Activated naive CD4-positive, alpha-beta T cell treated with anti-CD3 and anti-CD28 coated beads, Interleukin-2, amount 50 U/mL, for 24 hours (primary cell): ENCODE results near the gene FNDC7.
"Not testable (repeated sequence)": the region's sequence is repeated elsewhere in the genome, so short reads cannot be mapped to it uniquely, and the experiment has no call there.

Experiments used
- H3K27ac Mint-ChIP-seq: one replicate; pipeline ENCODE4 v1.8.0; 2021; ENCODE audit warnings: mild to moderate bottlenecking, mixed read lengths
- H3K27me3 Mint-ChIP-seq: one replicate; pipeline ENCODE4 v1.8.0; 2021; ENCODE audit warnings: mixed read lengths
- H3K36me3 Mint-ChIP-seq: one replicate; pipeline ENCODE4 v1.8.0; 2021; ENCODE audit warnings: mixed read lengths
- H3K4me1 Mint-ChIP-seq: one replicate; pipeline ENCODE4 v1.8.0; 2021; ENCODE audit warnings: mixed read lengths
- H3K4me3 Mint-ChIP-seq: one replicate; pipeline ENCODE4 v1.8.0; 2021; ENCODE audit warnings: mild to moderate bottlenecking, mixed read lengths
- H3K9me3 Mint-ChIP-seq: one replicate; pipeline ENCODE4 v1.8.0; 2021; ENCODE audit warnings: mixed read lengths

Gene FNDC7

DNA sequence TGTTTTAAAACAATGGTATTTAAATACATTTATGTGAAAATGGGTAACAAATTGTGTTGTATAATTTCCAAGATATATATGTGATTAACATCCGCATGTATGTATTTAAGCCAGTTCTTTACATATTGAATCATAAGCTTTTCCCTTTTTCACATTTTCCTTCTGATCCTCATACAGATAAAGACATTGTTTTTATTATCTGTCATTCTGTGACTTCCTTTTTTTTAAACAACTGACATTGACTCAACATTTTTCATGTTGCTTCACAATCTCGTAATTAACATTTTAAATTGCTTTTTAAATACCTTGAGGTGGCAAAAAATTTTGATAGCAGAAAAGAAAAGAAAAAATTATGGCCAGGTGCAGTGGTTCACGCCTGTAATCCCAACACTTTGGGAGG is 35.2 kb downstream of the FNDC7 start:
- Mint-ChIP-seq H3K4me3 (peak overlapping the region; percentile 75), H3K36me3 (peaks cover 10% of the 10 kb centered on the region), H3K4me1 (peaks cover 47% of the 10 kb centered on the region), H3K9me3 (no peaks in the 10 kb centered on the region), H3K27ac (no peak overlapping the region), H3K27me3 (no peaks in the 10 kb centered on the region)

DNA sequence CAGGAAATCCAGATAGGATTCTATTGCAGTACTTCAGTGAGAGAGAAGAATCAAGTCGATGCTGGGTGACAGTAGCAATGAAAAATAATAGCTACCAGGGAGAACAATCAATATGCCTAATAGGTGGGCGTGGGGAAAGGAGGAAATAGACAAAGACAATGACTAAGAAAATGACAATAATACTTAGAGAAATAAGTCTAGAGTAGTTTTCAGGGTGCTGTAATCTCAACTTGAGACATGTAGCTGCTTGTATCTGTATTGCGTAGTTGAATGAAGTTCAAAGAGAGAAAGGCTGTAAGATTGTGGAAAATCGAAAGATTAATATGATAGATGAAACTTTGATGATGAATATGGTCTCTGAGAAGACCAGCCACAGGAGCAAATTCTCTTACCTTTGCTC is 36.4 kb downstream of the FNDC7 start:
- peak overlapping the region; percentile 33 for H3K27ac Mint-ChIP-seq
- peak overlapping the region; percentile 31 for H3K4me3 Mint-ChIP-seq
- no peaks in the 10 kb centered on the region for H3K27me3 Mint-ChIP-seq
- H3K4me1 Mint-ChIP-seq, result peaks cover 50% of the 10 kb centered on the region
- no peaks in the 10 kb centered on the region for H3K9me3 Mint-ChIP-seq
- H3K36me3 Mint-ChIP-seq, result peaks cover 12% of the 10 kb centered on the region

DNA sequence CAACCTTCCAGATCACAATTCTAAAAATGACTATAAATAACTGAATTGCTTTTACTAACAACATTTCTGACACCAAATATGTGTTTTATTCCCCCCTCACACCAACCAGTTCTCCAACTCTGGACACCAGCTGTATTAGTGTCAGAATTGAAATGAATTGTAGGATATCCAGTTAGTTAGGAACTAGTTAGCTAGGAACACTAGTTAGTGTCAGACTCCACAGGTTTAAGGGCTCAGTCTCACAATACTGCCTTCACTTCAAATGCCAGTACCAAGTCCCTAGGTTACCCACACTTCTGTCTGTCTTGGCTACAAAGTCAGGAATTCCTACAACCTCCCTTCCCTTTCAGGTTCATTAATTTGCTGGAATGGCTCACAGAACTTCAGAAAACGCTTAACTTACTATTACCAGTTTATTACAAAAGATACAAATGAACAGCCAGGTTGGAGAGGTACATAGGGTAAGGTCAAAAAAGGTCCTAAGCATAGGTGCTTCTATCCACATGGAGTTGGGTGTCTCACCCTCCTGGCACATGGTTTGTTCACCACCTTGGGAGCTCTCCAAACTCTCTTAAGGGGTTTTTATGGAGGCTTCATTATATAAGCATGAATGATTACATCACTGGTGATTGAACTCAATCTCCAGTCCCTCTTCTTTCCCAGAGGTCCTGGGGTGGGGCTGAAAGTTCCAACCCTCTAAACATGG is 37.9 kb downstream of the FNDC7 start:
- H3K36me3 Mint-ChIP-seq, result peaks cover 13% of the 10 kb centered on the region
- H3K27ac Mint-ChIP-seq, result peak overlapping the region; percentile 51
- no peaks in the 10 kb centered on the region for H3K9me3 Mint-ChIP-seq
- no peaks in the 10 kb centered on the region for H3K27me3 Mint-ChIP-seq
- peaks cover 59% of the 10 kb centered on the region for H3K4me1 Mint-ChIP-seq
- no peak overlapping the region for H3K4me3 Mint-ChIP-seq

DNA sequence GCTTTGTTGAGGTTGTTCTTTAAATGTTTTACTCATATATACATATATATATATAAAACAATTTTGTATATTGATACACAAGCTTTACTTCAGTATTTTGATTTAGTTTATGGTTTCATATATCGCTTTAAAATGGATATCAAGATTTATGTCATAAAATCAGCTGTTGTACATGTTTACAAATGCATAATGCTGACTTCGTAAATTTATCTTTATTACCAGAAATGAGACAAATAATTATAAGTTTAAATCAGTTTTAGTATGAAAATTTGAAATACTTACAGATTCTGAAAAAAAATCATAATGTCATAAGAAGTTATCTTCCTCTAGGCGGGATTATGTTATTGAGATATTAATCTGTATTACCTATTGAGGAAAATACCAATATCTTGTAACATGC is 40.7 kb downstream of the FNDC7 start:
- peaks cover 13% of the 10 kb centered on the region for H3K36me3 Mint-ChIP-seq
- H3K27ac Mint-ChIP-seq, result no peak overlapping the region
- peaks cover 50% of the 10 kb centered on the region for H3K4me1 Mint-ChIP-seq
- H3K9me3 Mint-ChIP-seq, result no peaks in the 10 kb centered on the region
- H3K27me3 Mint-ChIP-seq, result no peaks in the 10 kb centered on the region
- no peak overlapping the region for H3K4me3 Mint-ChIP-seq

DNA sequence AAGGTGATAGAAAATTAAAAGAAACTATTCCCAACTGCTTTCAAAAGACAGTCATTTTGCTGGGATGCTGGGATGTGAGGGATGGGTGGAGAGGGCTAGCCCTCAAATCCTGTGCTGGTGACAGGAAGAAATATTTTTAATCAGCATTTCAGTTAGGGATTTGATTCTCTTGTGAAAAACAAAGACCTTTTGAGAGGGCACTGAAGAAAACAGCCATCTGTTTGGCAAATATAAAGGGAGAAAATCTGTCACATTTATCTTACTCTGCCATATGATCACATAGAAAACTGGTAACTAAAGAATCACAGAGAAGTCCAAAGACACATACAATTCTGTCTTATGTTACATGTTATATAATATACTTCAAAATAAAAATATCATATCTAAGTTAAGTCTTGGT is 46.1 kb downstream of the FNDC7 start:
- Mint-ChIP-seq H3K4me1 (peaks cover 17% of the 10 kb centered on the region), H3K4me3 (no peak overlapping the region), H3K36me3 (peaks cover 1% of the 10 kb centered on the region), H3K27me3 (no peaks in the 10 kb centered on the region), H3K27ac (no peak overlapping the region), H3K9me3 (no peaks in the 10 kb centered on the region)

DNA sequence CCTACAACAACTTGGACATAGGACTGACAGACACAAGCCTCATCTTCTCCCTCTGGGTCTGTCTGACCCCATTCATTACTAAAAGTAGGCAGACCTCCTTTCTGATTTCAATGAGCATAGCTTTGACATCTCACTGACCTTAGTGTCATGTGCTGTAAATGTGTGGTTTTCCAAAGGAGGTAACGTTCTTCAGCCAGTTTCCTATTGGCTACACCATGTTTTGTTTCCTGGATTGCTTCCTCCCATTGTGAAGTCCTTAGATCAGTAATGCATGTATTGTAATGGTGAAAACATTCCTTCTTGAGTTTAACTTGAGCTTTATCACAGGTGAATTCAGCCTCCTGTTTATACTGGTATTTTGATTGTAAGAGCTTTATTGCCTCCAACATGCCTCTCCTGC is 54.4 kb downstream of the FNDC7 start:
- Mint-ChIP-seq H3K4me1 (peaks cover 3% of the 10 kb centered on the region), H3K27me3 (no peaks in the 10 kb centered on the region), H3K27ac (no peak overlapping the region), H3K36me3 (peaks cover 12% of the 10 kb centered on the region), H3K9me3 (no peaks in the 10 kb centered on the region), H3K4me3 (no peak overlapping the region)

DNA sequence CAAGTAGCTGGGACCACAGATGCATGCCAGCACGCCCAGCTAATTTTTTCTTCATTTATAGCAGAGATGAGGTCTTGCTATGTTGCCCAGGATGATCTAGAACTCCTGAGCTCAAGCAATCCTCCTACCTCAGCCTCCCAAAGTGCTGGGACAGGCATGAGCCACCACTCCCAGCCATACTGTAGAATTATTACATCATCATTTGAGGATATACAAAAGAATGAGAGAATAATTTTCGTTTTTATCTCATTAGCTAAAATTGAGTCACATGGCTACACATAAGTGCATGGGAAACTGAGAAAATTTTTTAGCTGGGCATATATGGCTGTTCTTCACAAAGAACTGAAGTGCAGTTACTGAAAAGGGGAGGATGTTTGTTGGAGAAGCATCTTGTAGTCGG is 55.0 kb downstream of the FNDC7 start:
- H3K36me3 Mint-ChIP-seq, result peaks cover 12% of the 10 kb centered on the region
- no peak overlapping the region for H3K4me3 Mint-ChIP-seq
- H3K27ac Mint-ChIP-seq, result no peak overlapping the region
- H3K27me3 Mint-ChIP-seq, result no peaks in the 10 kb centered on the region
- no peaks in the 10 kb centered on the region for H3K9me3 Mint-ChIP-seq
- H3K4me1 Mint-ChIP-seq, result peaks cover 3% of the 10 kb centered on the region

DNA sequence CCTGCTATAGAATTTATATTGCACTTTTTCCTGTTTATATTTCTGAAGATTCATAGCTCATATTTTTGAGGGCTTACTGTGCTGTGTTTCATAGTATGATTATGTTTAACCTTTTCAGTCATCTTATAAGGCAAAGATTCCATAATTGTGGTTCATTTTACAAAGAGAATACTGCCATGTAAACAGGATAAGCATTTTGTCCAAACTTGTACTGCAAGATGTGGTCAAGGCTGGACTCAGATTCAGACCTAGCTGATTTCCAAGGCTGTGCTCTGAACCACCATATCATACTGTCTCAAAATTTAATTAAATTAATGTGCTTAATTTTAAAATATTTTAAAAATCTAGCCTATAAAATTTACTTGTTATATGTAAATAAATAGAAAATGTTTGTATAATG is 65.1 kb downstream of the FNDC7 start:
- Mint-ChIP-seq H3K36me3 (peaks cover 25% of the 10 kb centered on the region), H3K27me3 (no peaks in the 10 kb centered on the region), H3K9me3 (no peaks in the 10 kb centered on the region), H3K27ac (peak overlapping the region; percentile 62), H3K4me3 (no peak overlapping the region), H3K4me1 (no peaks in the 10 kb centered on the region)

DNA sequence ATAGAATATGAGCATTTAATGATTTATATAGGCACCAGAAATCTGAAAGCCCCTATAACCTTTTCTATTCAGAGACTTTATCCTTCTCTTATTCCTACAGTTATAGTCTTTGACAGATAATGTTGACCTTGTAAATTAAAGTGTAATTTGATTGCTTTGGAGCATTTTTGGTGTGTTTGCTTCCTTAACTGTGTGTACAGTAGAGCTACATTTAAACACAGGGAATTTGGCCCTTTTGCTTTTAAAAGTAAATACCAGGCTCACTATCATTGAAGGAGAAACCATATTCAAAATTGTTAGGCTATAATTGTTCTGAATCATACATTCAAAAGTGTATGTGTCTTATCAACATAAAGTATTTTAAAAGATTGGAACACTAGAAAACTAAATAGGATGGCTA is 66.7 kb downstream of the FNDC7 start:
- no peaks in the 10 kb centered on the region for H3K4me1 Mint-ChIP-seq
- H3K4me3 Mint-ChIP-seq, result no peak overlapping the region
- H3K9me3 Mint-ChIP-seq, result peaks cover 13% of the 10 kb centered on the region
- H3K27me3 Mint-ChIP-seq, result no peaks in the 10 kb centered on the region
- H3K27ac Mint-ChIP-seq, result no peak overlapping the region
- peaks cover 36% of the 10 kb centered on the region for H3K36me3 Mint-ChIP-seq

DNA sequence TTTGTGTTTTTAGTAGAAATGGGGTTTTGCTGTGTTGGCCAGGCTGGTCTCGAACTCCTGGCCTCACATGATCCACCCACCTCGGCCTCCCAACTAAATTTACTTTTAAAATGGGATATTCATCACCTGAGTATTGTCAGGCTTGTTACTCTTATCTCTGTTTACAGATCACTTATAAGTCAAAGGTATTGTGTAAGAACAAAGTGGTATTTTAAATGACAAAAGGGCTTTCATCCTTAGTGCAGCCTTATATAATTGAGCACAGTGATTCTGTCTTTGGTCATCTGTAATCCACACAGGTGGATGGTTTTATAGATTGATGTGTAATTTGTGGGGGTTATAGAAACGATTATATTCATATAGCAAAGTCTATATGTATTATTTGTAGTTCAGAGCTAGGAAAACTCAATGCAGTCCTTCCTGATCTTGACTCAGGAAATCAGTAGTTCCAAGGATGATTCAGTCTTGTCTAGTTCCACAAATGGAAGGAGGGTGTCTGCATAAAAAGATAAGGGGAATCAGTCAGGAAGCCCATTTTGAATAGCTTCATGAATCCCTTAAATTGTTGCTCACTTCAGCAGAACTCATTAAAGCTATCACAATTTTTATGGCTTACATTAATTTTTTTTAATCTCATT is 68.3 kb downstream of the FNDC7 start:
- no peak overlapping the region for H3K27ac Mint-ChIP-seq
- no peaks in the 10 kb centered on the region for H3K27me3 Mint-ChIP-seq
- H3K36me3 Mint-ChIP-seq, result peaks cover 46% of the 10 kb centered on the region
- no peaks in the 10 kb centered on the region for H3K4me1 Mint-ChIP-seq
- H3K9me3 Mint-ChIP-seq, result peaks cover 17% of the 10 kb centered on the region
- no peak overlapping the region for H3K4me3 Mint-ChIP-seq

DNA sequence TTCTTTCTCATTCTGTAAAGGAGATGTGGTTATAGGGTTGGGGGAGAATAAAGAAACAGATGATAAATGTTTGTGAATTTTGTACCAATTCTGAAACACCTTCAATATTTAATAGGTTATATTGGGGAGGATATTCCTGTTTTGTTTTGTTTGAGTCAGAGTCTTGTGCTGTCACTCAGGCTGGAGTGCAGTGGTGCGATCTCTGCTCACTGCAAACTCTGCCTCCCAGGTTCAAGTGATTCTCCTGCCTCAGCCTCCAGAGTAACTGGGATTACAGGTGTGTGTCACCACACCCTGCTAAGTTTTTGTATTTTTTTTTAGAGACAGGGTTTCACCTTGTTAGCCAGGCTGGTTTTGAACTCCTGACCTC is 68.9 kb downstream of the FNDC7 start:
- H3K4me1 Mint-ChIP-seq, H3K4me3 Mint-ChIP-seq, H3K27ac Mint-ChIP-seq, H3K27me3 Mint-ChIP-seq: not testable (repeated sequence)
- Mint-ChIP-seq H3K36me3 (peaks cover 48% of the 10 kb centered on the region), H3K9me3 (peaks cover 17% of the 10 kb centered on the region)

DNA sequence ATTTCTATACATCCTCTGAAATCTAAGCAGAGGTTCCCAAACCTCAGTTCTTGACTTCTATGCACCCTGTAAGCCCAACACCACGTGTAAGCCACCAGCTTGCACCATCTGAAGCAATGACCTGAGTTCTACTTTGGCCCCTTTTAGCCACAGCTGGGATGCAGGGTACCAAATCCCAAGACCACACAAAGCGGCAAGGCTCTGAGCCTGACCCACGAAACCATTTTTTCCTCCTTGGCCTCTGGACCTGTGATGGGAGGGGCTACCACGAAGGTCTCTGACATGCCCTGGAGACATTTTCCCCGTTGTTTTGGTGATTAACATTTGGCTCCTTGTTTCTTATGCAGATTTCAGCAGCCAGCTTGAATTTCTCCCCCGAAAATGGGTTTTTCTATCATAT is 72.6 kb downstream of the FNDC7 start:
- Mint-ChIP-seq H3K9me3 (peaks cover 17% of the 10 kb centered on the region), H3K4me1 (no peaks in the 10 kb centered on the region), H3K27me3 (no peaks in the 10 kb centered on the region), H3K27ac (no peak overlapping the region), H3K36me3 (peaks cover 58% of the 10 kb centered on the region), H3K4me3 (no peak overlapping the region)

DNA sequence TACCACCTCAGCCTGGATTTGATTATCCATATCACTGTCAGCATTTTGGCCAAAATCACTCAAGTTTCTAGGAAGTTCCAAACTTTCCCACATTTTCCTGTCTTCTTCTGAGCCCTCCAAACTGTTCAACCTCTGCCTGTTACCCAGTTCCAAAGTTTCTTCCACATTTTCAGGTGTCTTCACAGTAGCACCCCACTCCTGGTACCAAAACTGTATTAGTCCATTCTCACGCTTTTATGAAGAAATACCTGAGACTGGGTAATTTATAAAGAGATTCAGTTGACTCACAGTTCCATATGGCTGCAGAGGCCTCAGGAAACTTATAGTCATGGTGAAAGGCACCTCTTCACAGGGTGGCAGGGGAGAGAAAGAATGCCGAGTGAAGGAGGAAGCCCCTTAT is 73.2 kb downstream of the FNDC7 start:
- Mint-ChIP-seq H3K27ac (no peak overlapping the region), H3K36me3 (peaks cover 62% of the 10 kb centered on the region), H3K4me3 (no peak overlapping the region), H3K9me3 (peaks cover 17% of the 10 kb centered on the region), H3K4me1 (no peaks in the 10 kb centered on the region), H3K27me3 (no peaks in the 10 kb centered on the region)

DNA sequence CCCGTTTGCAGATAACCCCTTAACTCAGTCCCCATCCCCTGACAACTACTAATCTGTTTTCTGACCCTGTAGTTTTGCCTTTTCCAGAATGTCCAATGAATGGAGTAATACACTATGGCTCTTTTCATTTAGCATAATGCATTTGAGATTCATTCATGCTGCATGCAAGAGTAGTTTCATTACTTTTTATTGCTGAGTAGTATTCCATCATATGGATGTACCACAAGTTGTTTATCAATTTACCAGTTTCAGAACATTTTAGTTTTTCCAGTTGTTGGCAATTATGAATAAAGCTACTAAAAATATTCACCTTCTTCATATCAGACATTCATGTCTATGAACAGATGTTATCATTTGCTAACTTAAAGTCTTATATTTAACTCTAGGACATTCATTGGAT is 79.1 kb downstream of the FNDC7 start:
- Mint-ChIP-seq H3K27me3 (no peaks in the 10 kb centered on the region), H3K9me3 (peaks cover 12% of the 10 kb centered on the region), H3K4me3 (no peak overlapping the region), H3K27ac (no peak overlapping the region), H3K4me1 (no peaks in the 10 kb centered on the region), H3K36me3 (peaks cover 44% of the 10 kb centered on the region)
